GM11168 (cell line): ENCODE measurements around the gene PAK1.
"Not testable (repeated sequence)": the region's sequence is repeated elsewhere in the genome, so short reads cannot be mapped to it uniquely, and the experiment has no call there.

ENCODE experiments used
- in situ Hi-C: fragments of 300-500 bp; cut with MboI; formaldehyde crosslinking; loops from one replicate; pipeline ENCODE4 v1.12.0; 2022; ENCODE audit warnings: low sequenced_read_pairs; ENCODE audit not compliant: unreplicated experiment

The PAK1 gene

DNA sequence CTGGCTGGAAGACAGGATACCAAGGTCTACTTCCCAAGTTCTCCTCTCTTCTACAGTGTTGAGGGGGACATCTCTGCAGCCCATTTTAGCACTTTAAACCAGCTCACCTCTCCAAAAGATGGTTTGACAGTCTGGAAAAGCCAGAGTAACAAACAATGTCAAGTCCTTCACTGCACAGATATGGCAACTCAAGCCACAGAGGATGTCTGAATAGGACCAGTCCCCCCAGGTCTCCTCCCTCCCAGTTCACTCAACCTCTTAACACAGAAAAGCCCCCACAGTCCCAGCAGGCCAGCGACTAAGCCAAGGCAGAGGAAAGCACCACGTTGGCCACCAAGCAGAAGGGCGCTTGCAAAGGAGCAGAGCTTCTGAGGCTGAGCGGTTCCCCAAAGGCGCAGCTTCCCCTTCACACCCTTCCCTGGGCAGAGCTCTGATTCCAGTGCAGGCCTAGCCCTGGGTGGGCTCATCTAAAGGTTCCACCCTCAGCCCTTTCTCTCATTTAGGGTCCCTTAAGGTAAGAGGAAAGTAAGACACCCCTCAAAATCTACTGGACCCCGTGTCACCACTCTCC, 62.7 kb downstream of the PAK1 start:
- in situ Hi-C loops = no loop called here

DNA sequence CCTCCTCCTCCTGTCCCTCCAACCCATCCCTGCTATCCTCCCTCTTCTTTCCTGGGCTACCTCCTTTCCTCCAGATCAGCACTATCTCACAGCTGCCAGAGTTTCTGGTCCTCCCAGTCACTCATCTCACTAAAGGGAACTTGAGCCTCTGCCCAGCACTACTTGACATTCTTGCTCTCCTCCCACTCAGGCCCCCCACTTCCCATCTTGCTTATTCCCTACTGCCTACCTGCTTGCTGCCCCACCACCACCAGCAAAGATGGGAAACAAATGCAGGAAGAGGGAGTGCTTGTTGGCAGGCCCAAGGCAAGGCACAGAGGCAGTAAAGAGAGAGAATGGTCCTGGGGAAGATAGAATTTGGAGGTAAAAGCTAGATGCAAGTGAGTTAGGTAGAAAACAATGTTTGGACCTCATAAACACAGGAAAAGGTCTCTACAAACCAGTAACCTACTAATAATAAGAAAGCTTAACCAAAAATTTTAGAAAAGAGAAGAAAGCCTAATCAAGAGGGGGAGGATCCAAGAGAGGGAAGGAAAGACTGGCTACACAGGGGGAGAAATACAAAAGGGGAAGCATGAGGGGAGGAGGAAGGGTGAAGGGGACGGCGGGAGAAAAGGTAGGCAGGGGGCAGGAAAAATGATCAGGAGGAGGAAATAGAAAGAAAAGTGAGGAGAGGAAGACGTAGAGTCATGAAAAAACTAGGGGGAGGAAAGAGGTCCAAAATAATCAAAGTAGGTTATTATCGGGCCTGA, 63.6 kb downstream of the PAK1 start:
- in situ Hi-C loops = no loop called here

DNA sequence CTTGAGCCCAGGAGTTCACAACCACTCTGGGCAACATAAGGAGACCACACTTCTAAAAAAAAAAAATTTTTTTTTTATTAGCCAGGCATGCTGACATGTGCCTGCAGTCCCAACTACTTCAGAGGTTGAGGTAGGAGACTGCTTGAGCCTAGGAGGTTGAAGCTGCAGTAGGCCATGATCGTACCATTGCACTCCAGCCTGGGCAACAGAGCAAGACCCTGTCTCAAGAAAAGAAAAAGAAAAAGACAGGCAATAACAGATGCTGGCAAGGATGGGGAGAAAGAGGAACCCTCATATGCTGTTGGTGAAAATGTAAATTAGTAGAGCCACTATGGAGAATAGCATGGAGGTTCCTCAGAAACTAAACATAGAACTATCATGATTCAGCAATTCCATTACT, 64.8 kb downstream of the PAK1 start:
- in situ Hi-C loops = no loop called here

DNA sequence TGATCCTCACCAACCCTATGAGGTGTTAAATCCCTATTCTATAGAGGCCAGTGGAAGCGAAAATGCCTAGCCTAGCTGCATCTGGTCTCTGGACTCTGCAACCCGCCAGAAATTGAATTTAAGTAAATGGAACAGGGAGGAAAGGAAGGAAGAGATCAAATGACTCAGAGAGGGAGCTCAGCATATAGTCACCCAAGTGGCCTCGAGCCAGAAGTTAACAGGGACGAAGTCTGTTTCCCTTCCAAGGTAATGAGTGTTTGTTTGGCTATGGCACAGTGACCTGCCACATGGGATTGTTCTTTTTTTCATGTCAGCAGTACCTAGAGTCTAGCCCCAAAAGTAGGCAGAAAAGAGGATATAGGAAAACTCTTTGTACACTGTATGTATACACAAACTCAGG, 66.3 kb downstream of the PAK1 start:
- in situ Hi-C loops = no loop called here

DNA sequence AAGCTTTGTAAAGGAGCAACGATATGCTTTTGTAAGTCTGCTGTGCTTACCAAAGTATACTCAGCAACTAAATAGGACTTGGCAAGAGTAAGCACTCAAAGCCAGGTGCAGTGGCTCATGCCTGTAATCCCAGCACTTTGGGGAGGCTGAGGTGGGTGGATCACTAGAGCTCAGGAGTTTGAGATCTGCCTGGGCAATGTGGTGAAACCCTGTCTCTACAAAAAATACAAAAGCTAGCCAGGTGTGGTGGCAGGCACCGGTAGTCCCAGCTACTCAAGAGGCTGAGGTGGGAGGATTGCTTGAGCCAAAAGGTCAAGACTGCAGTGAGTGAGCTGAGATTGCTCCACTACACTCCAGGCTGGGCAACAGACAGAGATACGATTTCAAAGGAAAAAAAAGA, 67.5 kb downstream of the PAK1 start:
- in situ Hi-C loops = no loop called here

DNA sequence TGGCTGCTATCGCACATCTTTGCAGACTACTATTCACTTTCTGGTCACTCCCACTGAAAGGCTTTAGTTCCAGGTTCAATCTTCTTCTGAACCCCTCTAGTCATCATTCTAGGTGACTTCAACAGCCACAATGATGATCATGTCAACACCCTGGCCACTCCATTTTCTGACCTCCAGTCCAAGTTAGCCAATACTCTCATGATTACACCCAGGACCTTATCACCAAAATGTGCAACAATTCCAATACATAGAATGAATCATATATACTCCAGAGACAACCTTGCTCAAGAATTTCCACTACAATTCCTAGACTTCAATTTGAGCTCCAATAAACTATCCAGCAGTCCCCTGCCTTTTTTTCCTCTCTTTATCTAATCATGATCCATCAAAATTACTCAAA, 70.7 kb downstream of the PAK1 start:
- in situ Hi-C loops = no loop called here

DNA sequence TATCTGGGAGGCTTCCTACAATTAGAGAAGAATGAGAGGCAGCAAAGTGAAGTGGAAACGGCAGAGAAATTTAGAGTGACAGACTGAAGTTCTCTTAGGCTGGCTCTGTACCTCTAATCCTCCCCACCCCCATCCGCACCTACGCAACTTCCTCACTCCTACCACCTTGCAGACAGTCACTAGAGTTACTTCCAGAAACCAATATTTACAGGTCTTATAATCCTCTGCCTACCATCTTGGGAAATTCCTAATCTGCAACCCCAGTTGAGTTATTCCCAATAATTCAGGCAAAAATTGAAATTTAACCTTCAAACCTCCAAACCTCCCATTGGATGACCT, 71.7 kb downstream of the PAK1 start:
- in situ Hi-C loops = no loop called here

DNA sequence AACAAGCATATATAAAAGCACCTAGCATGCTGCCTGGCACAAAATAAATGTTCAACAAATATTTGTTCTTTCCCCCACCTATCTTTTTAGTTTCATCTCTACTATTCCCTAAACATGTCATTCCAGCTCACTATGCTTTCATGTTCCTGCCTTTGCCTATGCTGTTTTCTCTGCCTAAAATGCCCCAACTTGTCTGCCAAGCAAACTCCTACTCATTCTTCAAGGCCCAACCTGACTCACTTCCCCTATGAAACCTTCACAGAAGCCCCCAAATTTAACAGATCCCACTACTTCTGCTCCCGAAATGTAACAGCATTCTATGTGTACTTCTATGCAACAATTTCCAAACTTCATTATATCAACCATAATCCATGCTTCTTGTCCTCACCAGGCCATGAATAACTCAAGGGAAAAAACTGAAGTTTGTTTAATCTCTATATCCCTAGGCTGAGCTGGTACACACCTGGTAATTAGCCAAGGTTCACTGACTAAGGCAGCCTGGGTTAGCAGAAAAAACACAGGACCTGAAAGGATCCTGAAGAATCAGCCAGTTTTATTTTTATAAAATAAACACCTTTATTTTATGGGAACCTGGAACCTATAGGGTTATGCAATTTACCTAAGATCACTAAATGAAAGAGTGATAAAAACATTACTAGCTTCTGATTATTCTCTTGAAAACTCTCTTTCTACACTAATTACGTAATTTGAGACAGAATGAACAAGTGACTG, 72.2 kb downstream of the PAK1 start:
- in situ Hi-C loops = no loop called here

DNA sequence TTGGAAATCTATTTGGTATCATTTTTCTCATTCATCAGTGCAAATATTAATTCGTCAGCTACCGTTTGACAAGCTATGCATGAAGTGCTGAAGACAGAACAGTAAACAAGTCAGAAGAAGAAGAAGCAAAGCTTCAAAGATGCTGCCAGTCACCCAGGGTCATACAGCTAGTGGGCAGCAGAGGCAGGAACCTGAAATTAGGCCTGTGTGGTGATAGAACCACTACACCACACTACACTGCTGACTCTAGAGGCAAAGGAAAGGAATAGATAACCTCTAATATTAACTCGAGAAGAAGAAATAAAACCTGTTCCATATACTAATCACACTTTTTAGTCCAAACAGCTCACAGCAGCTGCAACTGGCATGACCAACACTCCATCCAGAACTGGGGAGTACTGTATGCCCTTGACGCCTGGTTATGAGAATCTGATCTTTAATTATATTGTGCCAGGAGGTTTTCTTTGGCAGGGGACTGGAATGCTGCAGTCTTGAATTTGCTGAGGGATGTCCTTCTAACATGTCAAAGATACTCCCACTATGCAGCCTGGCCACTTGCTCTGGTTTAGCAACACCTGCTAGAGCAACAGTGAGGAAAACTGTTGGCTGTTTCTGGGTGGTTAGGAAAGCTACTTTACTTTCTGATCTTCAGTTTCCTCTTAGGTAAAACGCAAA, 73.0 kb downstream of the PAK1 start:
- in situ Hi-C loops = no loop called here

DNA sequence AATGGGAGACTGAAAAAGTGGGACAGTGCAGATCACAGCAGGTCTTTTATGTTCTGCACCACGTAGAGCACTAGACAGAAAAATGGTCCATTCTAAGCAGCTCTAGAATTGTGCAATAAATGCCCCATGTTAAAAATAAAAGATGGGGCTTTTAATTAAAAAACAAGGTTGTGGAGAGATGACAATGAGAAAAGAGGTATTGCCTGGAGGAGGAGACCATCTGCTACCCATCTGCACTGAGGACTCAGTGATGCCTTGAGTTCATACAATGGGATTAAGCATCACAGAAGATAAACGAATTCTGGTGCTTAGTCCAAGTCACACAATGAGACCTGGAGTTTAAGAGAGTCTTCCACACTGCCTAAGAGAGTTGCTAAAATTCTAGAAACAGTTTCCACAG, 73.6 kb downstream of the PAK1 start:
- in situ Hi-C loops = no loop called here

DNA sequence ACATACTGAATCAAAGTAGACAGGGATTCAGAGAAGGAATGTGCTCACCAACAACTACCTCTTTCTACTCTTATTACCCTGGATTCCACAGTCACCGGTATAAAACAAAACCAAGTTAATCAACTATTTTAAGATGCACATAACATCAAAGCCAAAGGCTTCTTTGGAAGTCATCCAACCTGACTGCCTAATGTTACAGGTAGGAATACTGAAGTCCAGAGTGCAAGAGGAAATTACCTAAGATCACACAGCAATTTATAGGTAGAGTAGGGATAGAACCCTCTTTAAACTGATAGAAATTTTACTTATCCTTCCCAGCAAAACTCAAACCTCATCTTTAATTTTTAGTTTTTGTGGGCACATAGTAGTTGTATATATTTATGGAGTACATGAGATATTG, 76.3 kb downstream of the PAK1 start:
- in situ Hi-C loops = no loop called here

DNA sequence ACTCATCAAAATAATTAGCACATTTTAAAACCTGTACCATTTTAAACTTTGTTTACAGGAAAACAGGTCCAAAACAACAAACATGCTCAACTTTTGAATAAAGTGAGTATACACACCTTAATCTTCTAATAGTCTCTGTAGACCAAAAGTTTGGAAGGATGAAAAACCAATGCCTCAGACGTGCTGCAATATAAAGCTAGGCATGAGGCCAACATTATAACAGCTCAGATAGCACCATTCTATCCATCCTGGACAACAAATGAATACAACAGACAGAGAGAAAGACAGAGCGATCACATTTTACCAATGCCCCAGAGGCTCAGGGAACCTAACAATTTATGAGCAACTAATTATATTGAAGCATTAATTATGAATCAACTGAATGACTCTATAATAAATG, 77.0 kb downstream of the PAK1 start:
- in situ Hi-C loops = no loop called here

DNA sequence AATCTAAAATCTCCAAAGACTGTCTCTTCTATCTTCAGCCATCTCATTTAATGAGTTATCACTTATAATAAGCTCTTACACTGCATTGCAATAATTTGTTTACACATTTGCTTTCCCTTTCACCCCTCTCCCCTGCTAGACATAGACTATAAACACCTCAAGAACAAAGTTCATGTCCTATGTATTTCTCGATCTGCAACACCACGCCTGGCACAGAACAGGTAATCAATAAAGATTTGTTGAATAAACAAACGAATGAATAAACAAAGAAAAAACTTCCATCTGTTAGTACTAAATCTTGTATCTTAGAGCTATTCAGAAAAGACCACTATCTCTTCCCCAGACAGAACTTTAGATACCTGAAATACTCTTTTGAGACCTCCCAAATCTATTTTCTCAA, 77.6 kb downstream of the PAK1 start:
- in situ Hi-C loops = no loop called here

DNA sequence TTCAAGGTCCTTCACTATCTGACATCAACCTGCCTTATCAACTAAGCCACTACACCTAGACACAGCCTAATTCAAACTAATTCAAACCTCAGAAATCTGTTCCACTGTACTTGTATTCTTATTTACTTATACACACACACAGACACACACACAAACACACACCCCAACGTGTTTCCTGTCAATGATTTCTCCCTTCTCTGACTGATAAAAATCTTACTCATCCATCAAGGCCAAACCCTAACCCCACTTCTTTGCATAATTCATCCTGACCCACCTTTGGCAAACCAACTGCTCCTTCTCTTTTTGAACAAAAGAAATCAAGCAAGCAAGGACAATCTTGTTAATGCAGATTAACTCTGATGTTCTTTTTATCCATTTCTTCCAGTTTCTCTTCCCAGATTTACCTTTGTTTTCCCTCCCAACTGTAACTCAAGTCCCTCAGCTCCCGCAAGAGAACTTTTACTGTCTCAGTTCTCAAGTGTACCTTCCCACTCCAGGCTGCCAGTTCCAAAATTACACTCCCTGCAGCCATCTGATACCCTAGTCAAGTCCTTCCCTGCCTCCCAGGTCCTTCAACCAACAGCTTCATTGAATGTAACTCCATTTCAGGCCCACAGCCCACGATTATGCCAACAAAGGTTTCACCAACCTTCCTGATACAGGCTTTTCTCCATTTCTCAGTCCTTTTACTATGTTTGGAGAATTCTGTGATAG, 78.3 kb downstream of the PAK1 start:
- in situ Hi-C loops = no loop called here

DNA sequence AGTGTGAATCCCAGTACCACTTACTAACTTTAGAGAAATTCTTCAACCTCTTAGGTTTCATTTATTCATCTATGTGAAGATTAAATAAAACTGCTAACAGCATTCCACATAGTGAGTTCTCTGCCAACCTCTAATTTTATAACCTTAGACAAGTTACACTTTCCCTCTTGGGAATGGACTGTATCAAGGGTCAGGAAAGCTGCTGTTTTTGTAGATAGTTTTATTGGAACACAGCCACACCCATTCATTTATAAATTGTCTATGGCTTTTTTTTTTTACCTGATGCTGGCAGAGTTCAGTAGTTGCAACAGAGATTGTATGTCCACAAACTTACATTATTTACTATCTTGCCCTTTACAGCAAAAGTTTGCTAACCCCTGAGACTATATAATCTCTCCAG, 81.1 kb downstream of the PAK1 start:
- in situ Hi-C loops = no loop called here

DNA sequence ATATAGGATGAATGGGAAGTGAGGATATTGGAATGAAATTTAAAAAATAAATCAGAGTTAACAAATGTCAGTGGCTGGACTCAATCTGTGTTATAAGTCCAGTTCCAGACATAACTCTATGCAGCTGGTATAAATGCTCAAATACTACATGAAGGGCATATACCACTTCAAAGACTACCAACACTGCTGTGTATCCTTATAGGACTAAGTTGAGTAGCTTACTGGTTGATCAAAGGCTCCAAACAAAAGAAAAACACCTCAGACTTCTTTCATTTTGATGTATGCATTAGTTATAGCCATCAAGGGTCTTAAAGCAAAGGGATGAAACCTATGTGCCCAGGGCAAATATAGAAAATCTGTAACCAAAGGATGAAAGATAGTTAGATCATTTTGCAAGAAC, 86.2 kb downstream of the PAK1 start:
- in situ Hi-C loops = no loop called here

DNA sequence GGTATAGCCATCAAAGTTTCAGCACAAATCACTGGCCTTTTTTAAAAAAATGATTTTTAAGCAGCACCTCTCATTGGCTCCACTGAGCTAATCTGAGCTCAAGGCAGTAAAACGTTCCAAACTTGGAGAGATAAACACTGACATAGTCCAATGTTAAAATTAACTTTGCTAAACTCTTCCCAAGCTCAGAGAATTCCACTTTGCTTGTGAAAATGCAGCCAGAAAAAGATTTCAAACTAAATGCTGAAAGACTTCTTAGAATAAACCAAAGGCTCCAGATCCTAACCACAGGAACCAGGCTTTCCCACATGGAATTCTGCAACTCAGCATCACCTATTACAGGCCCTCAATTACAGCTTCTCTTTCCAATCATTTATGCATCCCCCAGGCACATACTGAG, 87.7 kb downstream of the PAK1 start:
- in situ Hi-C loops = no loop called here

DNA sequence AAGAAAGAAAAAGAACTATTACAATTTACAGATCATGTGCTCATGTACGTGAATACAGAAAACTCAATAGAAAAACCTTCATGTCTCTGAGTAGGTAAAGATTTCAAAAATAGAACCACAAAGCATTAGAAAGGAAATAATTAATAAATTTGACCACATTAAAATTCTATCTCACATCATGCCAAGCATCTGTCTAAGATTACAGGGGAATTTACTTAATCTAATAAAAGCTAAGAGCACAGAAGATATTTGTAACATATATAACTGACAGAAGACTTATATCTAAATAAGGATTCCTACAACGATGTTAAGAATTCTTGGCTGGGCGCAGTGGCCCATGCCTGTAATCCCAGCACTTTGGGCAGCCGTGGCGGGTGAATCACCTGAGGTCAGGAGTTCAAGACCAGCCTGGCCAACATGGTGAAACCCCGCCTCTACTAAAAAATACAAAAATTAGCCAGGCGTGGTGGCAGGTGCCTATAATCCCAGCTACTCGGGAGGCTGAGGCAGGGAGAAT, 88.6 kb downstream of the PAK1 start:
- in situ Hi-C loops = not testable (repeated sequence)

DNA sequence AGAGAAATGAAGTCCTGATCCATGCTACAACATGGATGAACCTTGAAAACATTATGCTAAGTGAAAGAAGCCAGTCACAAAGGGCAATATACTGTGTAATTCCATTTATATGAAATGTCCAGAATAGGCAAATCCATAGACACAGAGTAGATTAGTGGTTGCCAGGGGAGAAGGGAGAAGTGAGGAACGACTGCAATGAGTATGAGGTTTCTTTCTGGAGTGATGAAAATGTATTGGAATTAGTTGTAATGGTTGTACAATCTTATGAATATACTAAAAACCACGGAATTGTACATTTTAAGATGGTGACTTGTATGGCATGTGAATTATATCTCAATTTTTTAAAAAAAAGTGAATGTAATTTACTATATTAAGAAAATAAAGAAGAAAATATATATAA, 89.3 kb downstream of the PAK1 start:
- in situ Hi-C loops = no loop called here

DNA sequence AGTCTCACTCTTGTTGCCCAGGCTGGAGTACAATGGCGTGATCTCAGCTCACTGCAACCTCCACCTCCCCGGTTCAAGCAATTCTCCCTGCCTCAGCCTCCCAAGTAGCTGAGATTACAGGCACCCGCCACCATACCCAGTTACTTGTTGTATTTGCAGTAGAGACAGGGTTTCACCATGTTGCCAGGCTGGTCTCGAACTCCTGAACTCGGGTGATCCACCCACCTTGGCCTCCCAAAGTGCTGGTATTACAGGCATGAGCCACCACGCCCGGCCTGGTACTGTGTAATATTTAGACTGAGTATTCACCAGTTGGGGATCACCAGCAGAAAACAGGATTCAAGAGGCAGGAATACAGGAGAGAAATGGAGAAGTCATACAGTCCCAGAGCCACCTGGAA, 90.5 kb downstream of the PAK1 start:
- in situ Hi-C loops = not testable (repeated sequence)
